K562 (cell line): ENCODE data around the gene MAML1. TPM values are rescaled to one million over a fixed set of nuclear protein-coding genes. Genes with fewer than 3 reads are reported as not detected.
A peak's percentile ranks its signal among the peaks of the same experiment; 100 is the strongest.

Experiments used
- ATAC-seq: fragments of 200-7000 bp; cut with Tn5 transposase; 3 replicates; pipeline ENCODE4 v1.9.1; 2020; ENCODE audit warnings: moderate library complexity
- BruUV-seq: library from RNA; stranded (reverse); fragments of 400-500 nt; replicated peaks from 2 replicates; lab custom pipeline; 2021; lab: Mats Ljungman, UMichigan
- CTCF ChIA-PET: fragments of 300-600 bp; formaldehyde crosslinking; extraction: SDS; loops from one replicate; lab custom pipeline; 2021; ENCODE audit warnings: low intra/inter-chr PET ratio; lab: Yijun Ruan, JAX
- POLR2A ChIA-PET: fragments of 300-600, 350-650 bp; sonication (Branson Sonifier 250); formaldehyde crosslinking; extraction: SDS; loops from one replicate; lab custom pipeline; 2021; ENCODE audit warnings: antibody characterized with exemption, inconsistent platforms; lab: Yijun Ruan, JAX
- DNase-seq, 4 experiments: peaks; one replicate each; pipeline versions ENCODE4 v3.0.0 to v3.0.0-alpha.2; 2011 to 2018; ENCODE audit warnings: low spot score in 3 of 4, mixed read lengths in 3 of 4; ENCODE audit errors: extremely low read depth in 1 of 4
- FAIRE-seq: peaks from 2 replicates; lab custom pipeline; 2011; peaks lifted over from hg19 to GRCh38; lab: Jason Lieb, UNC
- H2AFZ ChIP-seq: 2 replicates; pipeline ENCODE4 v1.6.0; 2011; ENCODE audit warnings: low read depth, low read length, control low read depth, inconsistent platforms
- H3K27ac ChIP-seq: fragments of 200-600 bp; 3 replicates; pipeline ENCODE4 v1.8.0; 2011; ENCODE audit warnings: low read depth, mild to moderate bottlenecking, control low read depth, inconsistent platforms, low read length, moderate library complexity, mixed read lengths; ENCODE audit errors: extremely low read depth
- H3K27me3 ChIP-seq, 2 experiments: fragments of 300-600 bp in 1 of 2; 2 replicates in 1 of 2; 3 replicates in 1 of 2; pipeline versions ENCODE4 v1.6.0 to v1.8.0; 2011; ENCODE audit warnings: inconsistent platforms in 2 of 2, low read length in 2 of 2, mild to moderate bottlenecking in 1 of 2, mixed read lengths in 1 of 2, moderate library complexity in 1 of 2; ENCODE audit not compliant: control insufficient read depth in 2 of 2, insufficient read depth in 2 of 2
- H3K36me3 ChIP-seq: fragments of 300-600 bp; 3 replicates; pipeline ENCODE4 v1.8.0; 2011; ENCODE audit warnings: mild to moderate bottlenecking, low read length, inconsistent platforms; ENCODE audit not compliant: control insufficient read depth, insufficient read depth
- H3K4me1 ChIP-seq, 2 experiments: fragments of 200-600 bp in 1 of 2; replicated peaks in 1 of 2; 2 replicates in 1 of 2; 3 replicates in 1 of 2; pipeline versions ENCODE4 v1.5.1 to v1.8.0; 2011; ENCODE audit warnings: inconsistent platforms in 2 of 2, low read length in 2 of 2, mild to moderate bottlenecking in 1 of 2, mixed read lengths in 1 of 2, moderate library complexity in 1 of 2; ENCODE audit not compliant: control insufficient read depth in 2 of 2, insufficient read depth in 2 of 2
- H3K4me2 ChIP-seq: 2 replicates; pipeline ENCODE4 v1.6.1; 2011; ENCODE audit warnings: low read length, control low read depth, inconsistent platforms, mixed read lengths; ENCODE audit not compliant: insufficient read depth
- H3K4me3 ChIP-seq: fragments of 200-600 bp; sonication (generic), shearing (Covaris generic); 2 replicates; pipeline ENCODE4 v1.5.1; 2016; ENCODE audit warnings: control low read depth, inconsistent platforms
- H3K79me2 ChIP-seq: fragments of 200-600 bp; 3 replicates; pipeline ENCODE4 v1.8.0; 2011; ENCODE audit warnings: low read length, inconsistent platforms; ENCODE audit not compliant: control insufficient read depth, insufficient read depth
- H3K9ac ChIP-seq, 2 experiments: 2 replicates each; pipeline versions ENCODE4 v1.6.0 to v1.6.1; 2011; ENCODE audit warnings: low read depth in 2 of 2, low read length in 2 of 2, control low read depth in 1 of 2, inconsistent platforms in 1 of 2, mild to moderate bottlenecking in 1 of 2, mixed read lengths in 1 of 2; ENCODE audit not compliant: insufficient read depth in 1 of 2
- H3K9me1 ChIP-seq: one replicate; pipeline ENCODE4 v1.6.0; 2011; ENCODE audit warnings: inconsistent platforms, mild to moderate bottlenecking, low read length, moderate library complexity; ENCODE audit not compliant: control insufficient read depth, insufficient read depth
- H3K9me3 ChIP-seq: replicated peaks from 2 replicates; pipeline ENCODE4 v1.5.1; 2011; ENCODE audit warnings: low read depth, low read length, inconsistent platforms; ENCODE audit not compliant: control insufficient read depth, insufficient read depth
- H4K20me1 ChIP-seq: replicated peaks from 2 replicates; pipeline ENCODE4 v1.6.1; 2011; ENCODE audit warnings: low read length, inconsistent platforms, mixed read lengths; ENCODE audit not compliant: control insufficient read depth, insufficient read depth
- BMI1 ChIP-seq: fragments of 150-350 bp; IDR thresholded peaks from 2 replicates; pipeline ENCODE4 v1.6.1; 2014; ENCODE audit warnings: low read length
- CREB3 ChIP-seq: fragments of 450-650 bp; conservative IDR thresholded peaks from 2 replicates; pipeline ENCODE4 v1.6.1; 2016; ENCODE audit warnings: missing genetic modification characterization, low read depth, mild to moderate bottlenecking, missing compliant biosample characterization, moderate library complexity
- E2F4 ChIP-seq: sonication (generic); formaldehyde crosslinking; IDR thresholded peaks from 2 replicates; pipeline ENCODE4 v1.8.0; 2022; ENCODE audit warnings: mild to moderate bottlenecking, low read depth, missing genetic modification reagents
- HNRNPL ChIP-seq: fragments of 200-400 bp; formaldehyde crosslinking; IDR thresholded peaks from 2 replicates; pipeline ENCODE4 v1.6.1; 2017; ENCODE audit warnings: low read depth, mild to moderate bottlenecking, low read length
- ILF3 ChIP-seq: fragments of 450-650 bp; IDR thresholded peaks from 2 replicates; pipeline ENCODE4 v1.6.1; 2018; ENCODE audit warnings: antibody characterized with exemption, mild to moderate bottlenecking, moderate library complexity, borderline replicate concordance
- IRF1 ChIP-seq: sonication (generic); formaldehyde crosslinking; IDR thresholded peaks from 2 replicates; pipeline ENCODE4 v1.8.0; 2022; ENCODE audit warnings: missing genetic modification reagents, mild to moderate bottlenecking, borderline replicate concordance
- KDM5B ChIP-seq: fragments of 200-600 bp; sonication (generic); IDR thresholded peaks from 2 replicates; pipeline ENCODE4 v1.6.1; 2012; ENCODE audit warnings: low read depth, mild to moderate bottlenecking, moderate library complexity, low read length, control low read depth, inconsistent platforms; ENCODE audit not compliant: insufficient replicate concordance
- MIER1 ChIP-seq: fragments of 450-650 bp; IDR thresholded peaks from 2 replicates; pipeline ENCODE4 v1.6.1; 2016; ENCODE audit warnings: antibody characterized with exemption, mild to moderate bottlenecking, low read depth
- NCOA4 ChIP-seq: fragments of 450-650 bp; IDR thresholded peaks from 2 replicates; pipeline ENCODE4 v1.6.1; 2018; ENCODE audit warnings: mild to moderate bottlenecking; ENCODE audit not compliant: partially characterized antibody
- NCOR1 ChIP-seq: fragments of 450-650 bp; IDR thresholded peaks from 2 replicates; pipeline ENCODE4 v1.6.1; 2016; ENCODE audit warnings: mild to moderate bottlenecking, moderate library complexity
- PHB2 ChIP-seq: fragments of 450-650 bp; IDR thresholded peaks from 2 replicates; pipeline ENCODE4 v1.6.1; 2017; ENCODE audit warnings: low read depth
- RB1 ChIP-seq: fragments of 450-650 bp; IDR thresholded peaks from 2 replicates; pipeline ENCODE4 v1.6.1; 2017; ENCODE audit warnings: low read depth, mild to moderate bottlenecking
- TSC22D4 ChIP-seq: fragments of 450-650 bp; IDR thresholded peaks from 2 replicates; pipeline ENCODE4 v1.6.1; 2016; ENCODE audit warnings: missing genetic modification characterization, missing biosample characterization, control low read depth
- ZNF785 ChIP-seq: fragments of 250-450 bp; sonication (Bioruptor Pico); IDR thresholded peaks from 2 replicates; pipeline ENCODE4 v1.4.0; 2020; ENCODE audit warnings: mild to moderate bottlenecking
- ZSCAN32 ChIP-seq: fragments of 450-650 bp; formaldehyde crosslinking; IDR thresholded peaks from 2 replicates; pipeline ENCODE4 v1.4.0; 2020; ENCODE audit warnings: mild to moderate bottlenecking, moderate library complexity
- WGBS: fragments of 100-300 bp; shearing (Covaris generic); methylation state at CpG from one replicate; pipeline ENCODE4 v1.1.6; 2016; ENCODE audit warnings: low coverage, mixed read lengths; ENCODE audit not compliant: insufficient coverage; ENCODE audit errors: missing lambda C conversion rate; 5-methylcytosine and 5-hydroxymethylcytosine counted together
- in situ Hi-C: fragments of 300-500 bp; cut with MboI; formaldehyde crosslinking; loops from 4 replicates; pipeline ENCODE4 v1.15.0; 2018; ENCODE audit warnings: inconsistent platforms, mixed read lengths
- intact Hi-C: fragments of 100-400 bp; cut with micrococcal nuclease; formaldehyde crosslinking; loops from 2 replicates; pipeline ENCODE4 v1.14.2; 2022
- polyA plus RNA-seq, 8 experiments: library from polyadenylated mRNA; depleted of rRNA in 4 of 8; stranded (reverse) in 5 of 8; unstranded in 3 of 8; fragments of >200 nt; fragmentation: Nextera tagmentation in 2 of 8; fragmentation: Illumina TruSeq in 1 of 8; extraction: Ambion mirVana in 2 of 8; extraction: Trizol in 1 of 8; gene quantifications; 2 replicates each; pipeline versions ENCODE4 v1.2.1 to v1.2.3, GENCODE V29; 2011 to 2014; ENCODE audit warnings: inconsistent platforms in 1 of 8, missing spikeins in 1 of 8
- total RNA-seq, 7 experiments: library from RNA; depleted of rRNA in 6 of 7; stranded (reverse); fragments of >200 nt in 6 of 7; fragmentation: Illumina TruSeq in 2 of 7; extraction: Trizol in 2 of 7; gene quantifications; 2 replicates each; pipeline versions ENCODE4 v1.2.1 to v1.2.3, GENCODE V29; 2011 to 2021; ENCODE audit warnings: low replicate concordance in 1 of 7
- TF ChIP-seq, protein P1 (sequence below), 2 experiments: fragments of 250-450 bp in 1 of 2; fragments of 450-650 bp in 1 of 2; sonication (Bioruptor Pico) in 1 of 2; IDR thresholded peaks; 2 replicates each; pipeline versions ENCODE4 v1.6.1 to v1.8.0; 2016 to 2021; ENCODE audit warnings: mild to moderate bottlenecking in 2 of 2, moderate library complexity in 2 of 2, missing compliant biosample characterization in 1 of 2, missing genetic modification characterization in 1 of 2

Gene MAML1
- total and polyA plus RNA-seq, 9 of the 15 experiments (the other 6 are each of a cell fraction or from before 2014, with no cell fraction given), result 0.32 to 18.4 (median 7.0) TPM

DNA sequence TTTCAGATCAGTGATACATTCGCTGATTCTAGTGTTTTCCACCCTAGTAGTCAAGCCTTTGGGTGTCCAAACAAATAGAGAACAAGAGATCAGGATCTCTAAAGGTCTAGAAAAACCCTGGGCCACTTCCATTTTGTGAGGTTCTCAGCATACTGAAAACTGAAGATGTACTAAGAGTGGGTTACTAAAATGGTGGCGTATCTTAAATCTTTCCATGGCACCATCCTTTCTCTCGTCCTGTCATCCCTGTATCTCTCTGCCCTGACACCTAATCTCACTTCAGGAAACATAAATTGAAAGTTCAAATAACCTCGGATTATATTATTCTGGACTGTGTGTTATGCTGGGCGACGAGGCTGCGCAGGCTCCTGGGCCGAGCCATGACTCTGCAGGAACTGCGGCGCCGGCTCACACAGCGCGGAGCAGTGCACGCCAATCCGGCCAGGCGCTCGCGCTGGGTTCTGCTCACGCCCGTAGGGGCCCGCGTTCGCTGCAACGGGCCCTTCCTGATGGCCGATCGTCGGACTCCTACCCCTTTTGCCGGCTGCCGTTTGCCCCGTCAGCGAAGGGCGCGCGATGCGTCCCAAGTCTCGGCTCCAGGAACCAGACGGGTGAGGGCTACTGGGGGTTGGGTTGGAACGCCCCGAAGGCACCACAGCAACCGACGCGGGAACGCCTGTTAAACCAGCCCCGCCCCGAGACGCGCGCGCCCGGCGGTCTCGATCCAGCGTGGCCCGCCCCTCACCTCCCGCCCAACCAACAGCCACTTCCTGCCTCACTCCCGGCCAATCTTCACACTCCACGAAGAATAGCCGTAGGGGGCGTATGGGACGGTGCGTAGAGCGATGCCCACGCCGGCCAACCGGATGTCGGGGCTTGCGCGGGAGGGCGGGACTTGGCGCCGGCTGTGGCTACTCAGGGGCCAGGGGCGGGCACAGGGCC lies 34.4 kb upstream of the MAML1 start:
- POLR2A ChIA-PET, result interaction anchor here (1.0 to 2.5 kb wide), 4 partner anchors 11 to 34 kb away, joined by 5 to 13 read pairs (median 6); partner anchors contain the start of gene MAML1
- Histone ChIP-seq H2AFZ (peak overlapping the region; percentile 84), H3K9me1 (no peaks in the 10 kb centered on the region), H3K4me2 (peak overlapping the region; percentile 91), H3K79me2 (peaks cover 60% of the 10 kb centered on the region), H3K27ac (peak overlapping the region; percentile 98), H3K4me3 (peak overlapping the region; percentile 86), H3K27me3 (no peaks in the 10 kb centered on the region), H3K4me1 (peaks cover 16 to 38% of the 10 kb centered on the region in 2 experiments), H3K36me3 (peaks cover 23% of the 10 kb centered on the region; the same call in 2 of the 3 replicates), H4K20me1 (peaks cover 5% of the 10 kb centered on the region; the same call in 1 of the 2 replicates), H3K9me3 (no peaks in the 10 kb centered on the region), H3K9ac (peak overlapping the region; percentile 97 to 99)
- BruUV-seq, result TSS peak; percentile 94
- ATAC-seq (peak; percentile 93), FAIRE-seq (peak; percentile 90), DNase-seq (peak; percentile 97 to 99 (median 98))
- intact Hi-C loops, result loop anchor here (1.0 to 2.0 kb wide), 2 partner anchors 34 to 75 kb away; partner anchors contain the start of genes HNRNPH1 and MAML1
- CTCF ChIA-PET, result interaction anchor here (0.7 kb wide), 1 partner anchor 145 kb away, joined by 4 read pairs; no protein-coding TSS in a partner anchor
- under 1% methylated on average over 60 of the region's 72 CpGs for WGBS
- in situ Hi-C loops, result no loop called here
- no peak for TF ChIP-seq E2F4
- TF ChIP-seq ZNF785 (CRISPR knock-in tag), result no peak
- TF ChIP-seq IRF1, result no peak
- TF ChIP-seq, protein P1, sequence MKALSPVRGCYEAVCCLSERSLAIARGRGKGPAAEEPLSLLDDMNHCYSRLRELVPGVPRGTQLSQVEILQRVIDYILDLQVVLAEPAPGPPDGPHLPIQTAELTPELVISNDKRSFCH (CRISPR knock-in tag; IDR thresholded peaks at IDR 0.05), result no peak
- TF ChIP-seq, protein P1 (tag; IDR thresholded peaks at IDR 0.05), result peak; percentile 67; the same call in 1 of the 2 replicates
- peak; percentile 85 for TF ChIP-seq KDM5B
- no peak for TF ChIP-seq HNRNPL
- no peak for TF ChIP-seq NCOR1
- no peak for TF ChIP-seq PHB2
- 0 out of 2 replicates have a peak, but pooled peaks have one; percentile 5 for TF ChIP-seq ZSCAN32 (CRISPR knock-in tag)
- no peak for TF ChIP-seq MIER1
- TF ChIP-seq CREB3 (tag), result peak; percentile 63; the same call in 1 of the 2 replicates
- peak; percentile 71; the same call in 1 of the 2 replicates for TF ChIP-seq RB1
- no peak for TF ChIP-seq NCOA4
- no peak for TF ChIP-seq TSC22D4 (tag)
- TF ChIP-seq BMI1, result no peak
- no peak for TF ChIP-seq ILF3
